ENCODE results near the gene DEFB108B.
"Not testable (repeated sequence)": the region's sequence is repeated elsewhere in the genome, so short reads cannot be mapped to it uniquely, and the experiment has no call there.

DNA sequence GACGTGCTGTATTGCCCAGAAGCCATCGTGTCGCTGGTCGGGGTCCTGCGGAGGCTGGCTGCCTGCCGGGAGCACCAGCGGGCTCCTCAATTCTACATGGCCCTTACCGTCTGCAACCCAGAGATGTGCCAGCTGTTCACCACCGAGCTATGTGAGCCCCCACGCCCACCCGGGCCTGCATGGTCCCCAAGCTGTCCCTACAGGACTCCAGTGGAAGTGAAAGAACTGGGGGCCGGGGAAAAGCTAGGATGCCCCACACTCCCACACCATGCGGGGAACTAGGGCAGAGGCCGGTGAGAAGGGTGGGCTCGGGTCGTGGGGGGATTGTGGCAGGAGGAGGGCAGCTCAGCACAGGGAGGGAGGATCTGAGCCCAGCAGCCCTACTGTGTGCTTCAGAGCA, 37.0 kb upstream of the DEFB108B start:
- TF ChIP-seq, protein P1, sequence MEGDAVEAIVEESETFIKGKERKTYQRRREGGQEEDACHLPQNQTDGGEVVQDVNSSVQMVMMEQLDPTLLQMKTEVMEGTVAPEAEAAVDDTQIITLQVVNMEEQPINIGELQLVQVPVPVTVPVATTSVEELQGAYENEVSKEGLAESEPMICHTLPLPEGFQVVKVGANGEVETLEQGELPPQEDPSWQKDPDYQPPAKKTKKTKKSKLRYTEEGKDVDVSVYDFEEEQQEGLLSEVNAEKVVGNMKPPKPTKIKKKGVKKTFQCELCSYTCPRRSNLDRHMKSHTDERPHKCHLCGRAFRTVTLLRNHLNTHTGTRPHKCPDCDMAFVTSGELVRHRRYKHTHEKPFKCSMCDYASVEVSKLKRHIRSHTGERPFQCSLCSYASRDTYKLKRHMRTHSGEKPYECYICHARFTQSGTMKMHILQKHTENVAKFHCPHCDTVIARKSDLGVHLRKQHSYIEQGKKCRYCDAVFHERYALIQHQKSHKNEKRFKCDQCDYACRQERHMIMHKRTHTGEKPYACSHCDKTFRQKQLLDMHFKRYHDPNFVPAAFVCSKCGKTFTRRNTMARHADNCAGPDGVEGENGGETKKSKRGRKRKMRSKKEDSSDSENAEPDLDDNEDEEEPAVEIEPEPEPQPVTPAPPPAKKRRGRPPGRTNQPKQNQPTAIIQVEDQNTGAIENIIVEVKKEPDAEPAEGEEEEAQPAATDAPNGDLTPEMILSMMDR (IDR thresholded peaks at IDR 0.05), result not testable (repeated sequence)
- not testable (repeated sequence) for TF ChIP-seq POLR2A (IDR thresholded peaks at IDR 0.05)

Data from uterus (tissue), 2 donors.